Measurements from ENCODE around the gene PHF12.

DNA sequence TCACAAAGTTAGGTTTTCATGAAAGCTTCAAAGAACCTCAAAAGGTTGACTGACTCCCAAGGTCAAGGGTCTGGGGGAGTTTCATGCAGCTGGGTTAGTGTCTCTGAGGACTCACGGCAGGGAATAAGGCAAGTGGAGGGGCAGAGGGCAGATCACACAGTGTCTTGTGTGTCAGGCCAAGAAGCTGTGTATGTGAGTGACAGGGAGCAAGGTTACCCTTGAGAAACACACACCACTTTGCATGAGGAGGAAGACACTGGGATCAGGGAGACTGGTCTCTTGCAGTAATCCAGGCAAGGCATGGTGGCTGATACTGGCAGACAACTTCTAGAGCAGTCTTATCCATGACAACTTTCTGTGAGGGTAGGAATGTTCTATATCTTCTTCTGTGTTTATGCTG is 60.1 kb downstream of the PHF12 start:
- TF ChIP-seq, protein P1, sequence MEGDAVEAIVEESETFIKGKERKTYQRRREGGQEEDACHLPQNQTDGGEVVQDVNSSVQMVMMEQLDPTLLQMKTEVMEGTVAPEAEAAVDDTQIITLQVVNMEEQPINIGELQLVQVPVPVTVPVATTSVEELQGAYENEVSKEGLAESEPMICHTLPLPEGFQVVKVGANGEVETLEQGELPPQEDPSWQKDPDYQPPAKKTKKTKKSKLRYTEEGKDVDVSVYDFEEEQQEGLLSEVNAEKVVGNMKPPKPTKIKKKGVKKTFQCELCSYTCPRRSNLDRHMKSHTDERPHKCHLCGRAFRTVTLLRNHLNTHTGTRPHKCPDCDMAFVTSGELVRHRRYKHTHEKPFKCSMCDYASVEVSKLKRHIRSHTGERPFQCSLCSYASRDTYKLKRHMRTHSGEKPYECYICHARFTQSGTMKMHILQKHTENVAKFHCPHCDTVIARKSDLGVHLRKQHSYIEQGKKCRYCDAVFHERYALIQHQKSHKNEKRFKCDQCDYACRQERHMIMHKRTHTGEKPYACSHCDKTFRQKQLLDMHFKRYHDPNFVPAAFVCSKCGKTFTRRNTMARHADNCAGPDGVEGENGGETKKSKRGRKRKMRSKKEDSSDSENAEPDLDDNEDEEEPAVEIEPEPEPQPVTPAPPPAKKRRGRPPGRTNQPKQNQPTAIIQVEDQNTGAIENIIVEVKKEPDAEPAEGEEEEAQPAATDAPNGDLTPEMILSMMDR (conservative IDR thresholded peaks at IDR 0.05; ENCODE audit: low read depth in 2 of 2) = no peak
- TF ChIP-seq EZH2 (IDR thresholded peaks at IDR 0.05; ENCODE audit: low read depth, unreplicated experiment) (no peak), NANOG (IDR thresholded peaks at IDR 0.05; ENCODE audit: borderline replicate concordance) (no peak), EZH2phosphoT487 (IDR thresholded peaks at IDR 0.05; ENCODE audit: unreplicated experiment) (no peak), JUNB (IDR thresholded peaks at IDR 0.05; ENCODE audit: unreplicated experiment) (no peak), REST (IDR thresholded peaks at IDR 0.05; ENCODE audit: unreplicated experiment) (no peak), POLR2AphosphoS5 (IDR thresholded peaks at IDR 0.05; ENCODE audit: low read depth) (no peak), CREB1 (CRISPR knock-in tag; IDR thresholded peaks at IDR 0.05; ENCODE audit: low read depth) (no peak)

All from GM23338 (cell line).